ENCODE results near the gene FRG1. TPM values are rescaled to one million over a fixed set of nuclear protein-coding genes. Genes with fewer than 3 reads are reported as not detected.
"Not testable (repeated sequence)": the region's sequence is repeated elsewhere in the genome, so short reads cannot be mapped to it uniquely, and the experiment has no call there.

Gene FRG1
- polyA plus RNA-seq, 1 donor from 2014 or later, result 59.3 TPM

- peaks cover 4% of the 10 kb centered on the region for H3K27me3 Mint-ChIP-seq
- H3K27ac Mint-ChIP-seq, result no peak overlapping the region
- no peak overlapping the region for H3K4me3 Mint-ChIP-seq
- peaks cover 0 to 3% (median 2%) of the 10 kb centered on the region in 3 donors for H3K4me1 Mint-ChIP-seq
- peaks cover 1% of the 10 kb centered on the region for H3K36me3 Mint-ChIP-seq
- peaks cover 0 to 2% (median 0%) of the 10 kb centered on the region in 3 donors for H3K9me3 Mint-ChIP-seq
Measured at GRCh38 chr4:189974056-189974455, 33.4 kb downstream of the FRG1 start.

- peaks cover 3% of the 10 kb centered on the region for H3K27me3 Mint-ChIP-seq
Measured at GRCh38 chr4:189979196-189980047, 38.8 kb downstream of the FRG1 start.

GRCh38 chr4:189980292-189980691, 39.6 kb downstream of the FRG1 start:
- H3K36me3 Mint-ChIP-seq, H3K4me1 Mint-ChIP-seq, H3K27ac Mint-ChIP-seq, H3K27me3 Mint-ChIP-seq, H3K4me3 Mint-ChIP-seq, H3K9me3 Mint-ChIP-seq: not testable (repeated sequence)

More at GRCh38 chr4:189979196-189980047, 38.8 kb downstream of the FRG1 start:
- no peak overlapping the region for H3K4me3 Mint-ChIP-seq
- no peaks in the 10 kb centered on the region for H3K36me3 Mint-ChIP-seq
- no peak overlapping the region for H3K27ac Mint-ChIP-seq
- no peaks in the 10 kb centered on the region for H3K4me1 Mint-ChIP-seq
- peaks cover 0 to 4% (median 0%) of the 10 kb centered on the region in 3 donors for H3K9me3 Mint-ChIP-seq

- no peak overlapping the region for H3K27ac Mint-ChIP-seq
Measured at GRCh38 chr4:189981970-189982369, 41.3 kb downstream of the FRG1 start.

GRCh38 chr4:189983916-189984526, 43.3 kb downstream of the FRG1 start:
- H3K27me3 Mint-ChIP-seq, H3K9me3 Mint-ChIP-seq, H3K4me3 Mint-ChIP-seq, H3K4me1 Mint-ChIP-seq, H3K36me3 Mint-ChIP-seq, H3K27ac Mint-ChIP-seq: not testable (repeated sequence)

More at GRCh38 chr4:189981970-189982369, 41.3 kb downstream of the FRG1 start:
- Mint-ChIP-seq H3K4me3 (no peak overlapping the region), H3K9me3 (peaks cover 0 to 4% (median 0%) of the 10 kb centered on the region in 3 donors), H3K27me3 (peaks cover 3% of the 10 kb centered on the region), H3K4me1 (no peaks in the 10 kb centered on the region), H3K36me3 (no peaks in the 10 kb centered on the region)

- not testable (repeated sequence) for H3K4me3 Mint-ChIP-seq, H3K4me1 Mint-ChIP-seq, H3K27me3 Mint-ChIP-seq, H3K9me3 Mint-ChIP-seq, H3K36me3 Mint-ChIP-seq, H3K27ac Mint-ChIP-seq
Measured at GRCh38 chr4:189984661-189985060, 44.0 kb downstream of the FRG1 start.

- H3K36me3 Mint-ChIP-seq, H3K4me1 Mint-ChIP-seq, H3K27ac Mint-ChIP-seq, H3K9me3 Mint-ChIP-seq, H3K27me3 Mint-ChIP-seq, H3K4me3 Mint-ChIP-seq: not testable (repeated sequence)
Measured at GRCh38 chr4:189985651-189986243, 45.1 kb downstream of the FRG1 start.

- Mint-ChIP-seq H3K27me3 (no peaks in the 10 kb centered on the region), H3K36me3 (no peaks in the 10 kb centered on the region), H3K9me3 (no peaks in the 10 kb centered on the region), H3K4me3 (no peak overlapping the region), H3K4me1 (no peaks in the 10 kb centered on the region), H3K27ac (no peak overlapping the region)
Measured at GRCh38 chr4:189988877-189989431, 48.3 kb downstream of the FRG1 start.

- H3K9me3 Mint-ChIP-seq, H3K36me3 Mint-ChIP-seq, H3K27me3 Mint-ChIP-seq, H3K4me1 Mint-ChIP-seq, H3K4me3 Mint-ChIP-seq, H3K27ac Mint-ChIP-seq: not testable (repeated sequence)
Measured at GRCh38 chr4:189989941-189990340, 49.3 kb downstream of the FRG1 start.

Other genes starting within 250 kb of the FRG1 start
- not detected for gene FRG2, start 86.4 kb downstream of the FRG1 start, polyA plus RNA-seq
- not detected for gene DBET, start 123.6 kb downstream of the FRG1 start, polyA plus RNA-seq
- gene DUX4, start 232.9 kb downstream of the FRG1 start, polyA plus RNA-seq, result not detected

Measured in IgD-negative memory B cell (primary cell).